ENCODE measurements around the gene HLA-DPB1.
A peak's percentile ranks its signal among the peaks of the same experiment; 100 is the strongest.

Gene HLA-DPB1

GRCh38 chr6:33124947-33125346 is 49.2 kb downstream of the HLA-DPB1 start:
- no peak overlapping the region for H3K9ac ChIP-seq (ENCODE audit: low read depth, low read length, poor library complexity, severe bottlenecking)
- H4K20me1 ChIP-seq (ENCODE audit: insufficient read depth, low read length, poor library complexity, severe bottlenecking), result no peaks in the 10 kb centered on the region
- 0 out of 2 replicates have a peak overlapping the region, but pooled peaks have one; percentile 38 for H2AFZ ChIP-seq (ENCODE audit: low read length)

GRCh38 chr6:33126101-33126714 is 50.4 kb downstream of the HLA-DPB1 start:
- no peak overlapping the region for H3K9ac ChIP-seq (ENCODE audit: low read depth, low read length, poor library complexity, severe bottlenecking)
- TF ChIP-seq CTCF (conservative IDR thresholded peaks at IDR 0.05; ENCODE audit: low read length), result peak; percentile 90
- TF ChIP-seq EZH2phosphoT487 (IDR thresholded peaks at IDR 0.05; ENCODE audit: borderline replicate concordance), result no peak
- no peaks in the 10 kb centered on the region for H3F3A ChIP-seq (ENCODE audit: low read depth)
- no peaks in the 10 kb centered on the region for H4K20me1 ChIP-seq (ENCODE audit: insufficient read depth, low read length, poor library complexity, severe bottlenecking)
- H3K9me2 ChIP-seq (replicated peaks; ENCODE audit: low read depth, low read length), result no peaks in the 10 kb centered on the region
- no peaks in the 10 kb centered on the region for H3K4me1 ChIP-seq (ENCODE audit: insufficient read depth, low read length, poor library complexity, severe bottlenecking)
- H3K79me2 ChIP-seq (ENCODE audit: insufficient read depth, low read length), result no peaks in the 10 kb centered on the region
- H3K4me3 ChIP-seq (ENCODE audit: low read length, poor library complexity, severe bottlenecking), result no peak overlapping the region
- H3K27me3 ChIP-seq (ENCODE audit: insufficient read depth, low read length, poor library complexity, severe bottlenecking), result peaks cover 7% of the 10 kb centered on the region
- H3K36me3 ChIP-seq (ENCODE audit: insufficient read depth, low read length), result no peaks in the 10 kb centered on the region
- no peak overlapping the region for H3K4me2 ChIP-seq (ENCODE audit: low read depth, low read length, poor library complexity, severe bottlenecking)
- 0 out of 2 replicates have a peak overlapping the region, but pooled peaks have one; percentile 62 for H2AFZ ChIP-seq (ENCODE audit: low read length)
- no peaks in the 10 kb centered on the region for H3K9me3 ChIP-seq (ENCODE audit: insufficient read depth, low read depth, low read length)

More at GRCh38 chr6:33124947-33125346, 49.2 kb downstream of the HLA-DPB1 start:
- no peaks in the 10 kb centered on the region for H3K9me3 ChIP-seq (ENCODE audit: insufficient read depth, low read depth, low read length)
- H3K27me3 ChIP-seq (ENCODE audit: insufficient read depth, low read length, poor library complexity, severe bottlenecking), result no peaks in the 10 kb centered on the region
- no peaks in the 10 kb centered on the region for H3F3A ChIP-seq (ENCODE audit: low read depth)
- no peaks in the 10 kb centered on the region for H3K36me3 ChIP-seq (ENCODE audit: insufficient read depth, low read length)
- no peaks in the 10 kb centered on the region for H3K79me2 ChIP-seq (ENCODE audit: insufficient read depth, low read length)
- no peak overlapping the region for H3K4me3 ChIP-seq (ENCODE audit: low read length, poor library complexity, severe bottlenecking)
- H3K4me2 ChIP-seq (ENCODE audit: low read depth, low read length, poor library complexity, severe bottlenecking), result no peak overlapping the region
- TF ChIP-seq EZH2phosphoT487 (IDR thresholded peaks at IDR 0.05; ENCODE audit: borderline replicate concordance) (no peak), CTCF (conservative IDR thresholded peaks at IDR 0.05; ENCODE audit: low read length) (no peak)
- H3K9me2 ChIP-seq (replicated peaks; ENCODE audit: low read depth, low read length), result no peaks in the 10 kb centered on the region
- H3K4me1 ChIP-seq (ENCODE audit: insufficient read depth, low read length, poor library complexity, severe bottlenecking), result no peaks in the 10 kb centered on the region

GRCh38 chr6:33128318-33128717 is 52.5 kb downstream of the HLA-DPB1 start:
- no peaks in the 10 kb centered on the region for H3K9me2 ChIP-seq (replicated peaks; ENCODE audit: low read depth, low read length)
- no peaks in the 10 kb centered on the region for H3F3A ChIP-seq (ENCODE audit: low read depth)
- no peak overlapping the region for H3K4me3 ChIP-seq (ENCODE audit: low read length, poor library complexity, severe bottlenecking)
- H3K27me3 ChIP-seq (ENCODE audit: insufficient read depth, low read length, poor library complexity, severe bottlenecking), result peaks cover 7% of the 10 kb centered on the region
- no peak overlapping the region for H2AFZ ChIP-seq (ENCODE audit: low read length)
- no peaks in the 10 kb centered on the region for H3K4me1 ChIP-seq (ENCODE audit: insufficient read depth, low read length, poor library complexity, severe bottlenecking)
- H3K9ac ChIP-seq (ENCODE audit: low read depth, low read length, poor library complexity, severe bottlenecking), result no peak overlapping the region
- H3K36me3 ChIP-seq (ENCODE audit: insufficient read depth, low read length), result no peaks in the 10 kb centered on the region
- no peaks in the 10 kb centered on the region for H4K20me1 ChIP-seq (ENCODE audit: insufficient read depth, low read length, poor library complexity, severe bottlenecking)
- TF ChIP-seq CTCF (conservative IDR thresholded peaks at IDR 0.05; ENCODE audit: low read length) (no peak), EZH2phosphoT487 (IDR thresholded peaks at IDR 0.05; ENCODE audit: borderline replicate concordance) (no peak)
- no peak overlapping the region for H3K4me2 ChIP-seq (ENCODE audit: low read depth, low read length, poor library complexity, severe bottlenecking)
- no peaks in the 10 kb centered on the region for H3K9me3 ChIP-seq (ENCODE audit: insufficient read depth, low read depth, low read length)
- no peaks in the 10 kb centered on the region for H3K79me2 ChIP-seq (ENCODE audit: insufficient read depth, low read length)
